ENCODE measurements around the gene CUEDC1. TPM values are rescaled to one million over a fixed set of nuclear protein-coding genes. Genes with fewer than 3 reads are reported as not detected.

CUEDC1 gene
- total and polyA plus RNA-seq, 2 of the 13 experiments (the other 11 are each of a cell fraction or from before 2014, with no cell fraction given), result 7.4 to 12.9 TPM

DNA sequence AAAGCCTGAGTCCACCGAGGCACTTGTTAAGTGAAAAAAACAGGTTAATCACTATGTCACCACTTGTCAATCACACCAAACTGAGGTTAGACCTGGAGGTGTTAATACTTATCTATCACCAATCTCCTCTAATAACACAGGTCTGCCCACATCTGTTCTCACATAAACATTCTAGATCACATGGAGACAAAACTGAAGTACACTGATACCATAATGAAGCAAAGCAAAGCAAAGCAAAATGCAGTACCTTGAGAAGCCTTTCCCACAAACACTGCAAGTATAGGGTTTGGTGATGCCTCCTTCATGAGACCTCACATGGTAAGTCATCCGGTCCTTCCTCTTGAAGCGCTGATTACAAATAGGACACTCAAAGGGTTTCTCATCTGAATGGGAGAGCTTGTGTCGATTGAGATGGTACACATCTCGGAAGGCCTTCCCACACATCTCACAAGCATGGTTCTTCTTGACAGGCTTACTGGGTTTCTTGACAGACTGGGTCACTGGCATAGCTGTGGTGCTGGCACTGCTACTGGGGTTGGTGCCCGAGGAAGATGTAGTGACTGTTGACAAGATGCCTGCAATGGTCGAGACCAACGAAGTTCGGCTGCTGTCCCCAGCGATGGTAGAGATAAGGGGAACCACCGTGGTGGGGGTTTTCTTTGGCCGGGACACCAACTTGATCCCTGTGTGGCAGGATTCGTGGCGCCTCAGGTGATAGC is 27.4 kb upstream of the CUEDC1 start:
- H3K27me3 ChIP-seq (ENCODE audit: control insufficient read depth in 1 of 2, insufficient read depth in 2 of 2, low read length in 2 of 2), result no peaks in the 10 kb centered on the region; a peak in 1 of 5 replicates
- BruUV-seq (replicated peaks), result no TSS peak
- no peak overlapping the region for H3K9ac ChIP-seq (ENCODE audit: insufficient read depth, low read depth, low read length)
- H3K4me2 ChIP-seq (ENCODE audit: low read depth, low read length), result no peak overlapping the region
- no peak for FAIRE-seq
- intact Hi-C loops (cut with micrococcal nuclease; ENCODE audit: unreplicated experiment), result no loop called here
- ChIA-PET POLR2A (interaction anchor here (1.0 to 1.7 kb wide), 4 partner anchors 29 to 133 kb away, joined by 3 to 4 read pairs (median 4); partner anchors contain the start of gene MRPS23), CTCF (ENCODE audit: low intra/inter-chr PET ratio, low total read pairs) (no interaction called here)
- ATAC-seq, result no peak
- no peak overlapping the region for H3K4me3 ChIP-seq (replicated peaks in 1 of 3; ENCODE audit: insufficient read depth in 1 of 3, low read depth in 2 of 3, low read length in 3 of 3)
- peaks cover 71% of the 10 kb centered on the region for H3K79me2 ChIP-seq (ENCODE audit: insufficient read depth, low read length)
- H3K27ac ChIP-seq (ENCODE audit: extremely low read length, insufficient read depth, low read length), result no peak overlapping the region
- TF ChIP-seq REXO4 (CRISPR knock-in tag; IDR thresholded peaks at IDR 0.05; ENCODE audit: borderline replicate concordance), result no peak
- TF ChIP-seq CHCHD3 (CRISPR knock-in tag; IDR thresholded peaks at IDR 0.05), result no peak
- no peak for TF ChIP-seq FOXM1 (CRISPR knock-in tag; IDR thresholded peaks at IDR 0.05)
- no peak for TF ChIP-seq RCOR2 (CRISPR knock-in tag; IDR thresholded peaks at IDR 0.05)
- no peak for TF ChIP-seq SP4 (CRISPR knock-in tag; IDR thresholded peaks at IDR 0.05)
- TF ChIP-seq ZNF230 (CRISPR knock-in tag; IDR thresholded peaks at IDR 0.05), result no peak
- TF ChIP-seq, protein P1, sequence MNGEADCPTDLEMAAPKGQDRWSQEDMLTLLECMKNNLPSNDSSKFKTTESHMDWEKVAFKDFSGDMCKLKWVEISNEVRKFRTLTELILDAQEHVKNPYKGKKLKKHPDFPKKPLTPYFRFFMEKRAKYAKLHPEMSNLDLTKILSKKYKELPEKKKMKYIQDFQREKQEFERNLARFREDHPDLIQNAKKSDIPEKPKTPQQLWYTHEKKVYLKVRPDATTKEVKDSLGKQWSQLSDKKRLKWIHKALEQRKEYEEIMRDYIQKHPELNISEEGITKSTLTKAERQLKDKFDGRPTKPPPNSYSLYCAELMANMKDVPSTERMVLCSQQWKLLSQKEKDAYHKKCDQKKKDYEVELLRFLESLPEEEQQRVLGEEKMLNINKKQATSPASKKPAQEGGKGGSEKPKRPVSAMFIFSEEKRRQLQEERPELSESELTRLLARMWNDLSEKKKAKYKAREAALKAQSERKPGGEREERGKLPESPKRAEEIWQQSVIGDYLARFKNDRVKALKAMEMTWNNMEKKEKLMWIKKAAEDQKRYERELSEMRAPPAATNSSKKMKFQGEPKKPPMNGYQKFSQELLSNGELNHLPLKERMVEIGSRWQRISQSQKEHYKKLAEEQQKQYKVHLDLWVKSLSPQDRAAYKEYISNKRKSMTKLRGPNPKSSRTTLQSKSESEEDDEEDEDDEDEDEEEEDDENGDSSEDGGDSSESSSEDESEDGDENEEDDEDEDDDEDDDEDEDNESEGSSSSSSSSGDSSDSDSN (CRISPR knock-in tag; IDR thresholded peaks at IDR 0.05), result no peak
- TF ChIP-seq JDP2 (CRISPR knock-in tag; IDR thresholded peaks at IDR 0.05; ENCODE audit: borderline replicate concordance), result no peak
- no peak for TF ChIP-seq AGO1 (IDR thresholded peaks at IDR 0.05; ENCODE audit: low read depth, low read length, poor library complexity, severe bottlenecking)
- no peak for DNase-seq (ENCODE audit: low spot score)
- 94% methylated on average over 14 of the region's 14 CpGs for whole genome bisulfite sequencing (ENCODE audit: low lambda C conversion rate)
- H3K4me1 ChIP-seq (ENCODE audit: insufficient read depth, low read length), result peaks cover 57% of the 10 kb centered on the region
- H4K20me1 ChIP-seq (ENCODE audit: insufficient read depth, low read length), result peaks cover 32% of the 10 kb centered on the region
- peaks cover 15 to 57% of the 10 kb centered on the region in 2 experiments for H3K36me3 ChIP-seq (replicated peaks in 1 of 2; ENCODE audit: control insufficient read depth in 1 of 2, insufficient read depth in 2 of 2, low read length in 2 of 2)
- no peak overlapping the region for H2AFZ ChIP-seq (ENCODE audit: low read length)
- no peaks in the 10 kb centered on the region for H3K9me3 ChIP-seq (ENCODE audit: low read length)
- in situ Hi-C loops (cut with HindIII; ENCODE audit: extremely low pct_ligation_motif_present, low pct_unique_long_range_greater_than_20kb), result no loop called here

Measured in HepG2 (cell line).